GM18867 (cell line): ENCODE measurements around the gene SDR9C7.
"Not testable (repeated sequence)": the region's sequence is repeated elsewhere in the genome, so short reads cannot be mapped to it uniquely, and the experiment has no call there.

Experiments
- ATAC-seq: cut with Tn5 transposase; IDR thresholded peaks from one replicate; pipeline ENCODE4 v1.9.1; 2021; ENCODE audit warnings: mild to moderate bottlenecking, moderate library complexity; ENCODE audit not compliant: unreplicated experiment

SDR9C7 gene

DNA sequence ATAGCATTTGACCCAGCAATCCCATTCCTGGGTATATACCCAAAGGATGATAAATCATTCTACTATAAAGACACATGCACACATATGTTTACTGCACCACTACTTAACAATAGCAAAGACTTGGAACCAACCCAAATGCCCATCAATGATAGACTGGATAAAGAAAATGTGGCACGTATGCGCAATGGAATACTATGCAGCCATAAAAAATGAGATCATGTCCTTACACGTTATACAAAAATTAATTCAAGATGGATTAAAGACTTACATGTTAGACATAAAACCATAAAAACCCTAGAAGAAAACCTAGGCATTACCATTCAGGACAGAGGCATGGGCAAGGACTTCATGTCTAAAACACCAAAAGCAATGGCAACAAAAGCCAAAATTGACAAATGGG lies 16.1 kb downstream of the SDR9C7 start:
- not testable (repeated sequence) for ATAC-seq

DNA sequence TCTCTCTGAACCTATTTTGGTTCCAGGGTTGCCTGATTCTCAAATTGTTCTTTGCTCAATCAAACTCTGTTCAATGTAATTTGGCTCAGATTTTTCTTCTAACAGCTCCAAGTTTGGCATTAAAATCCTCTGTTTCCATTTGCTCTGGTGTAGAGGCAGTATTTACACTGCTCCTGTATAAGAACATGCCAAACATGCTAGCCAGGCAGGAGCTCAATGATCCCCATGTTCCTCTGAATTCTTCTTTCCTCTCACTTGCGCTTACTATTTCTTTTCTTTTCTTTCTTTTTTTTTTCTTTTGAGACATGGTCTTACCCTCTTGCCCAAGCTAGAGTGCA lies 17.2 kb downstream of the SDR9C7 start:
- no peak for ATAC-seq

DNA sequence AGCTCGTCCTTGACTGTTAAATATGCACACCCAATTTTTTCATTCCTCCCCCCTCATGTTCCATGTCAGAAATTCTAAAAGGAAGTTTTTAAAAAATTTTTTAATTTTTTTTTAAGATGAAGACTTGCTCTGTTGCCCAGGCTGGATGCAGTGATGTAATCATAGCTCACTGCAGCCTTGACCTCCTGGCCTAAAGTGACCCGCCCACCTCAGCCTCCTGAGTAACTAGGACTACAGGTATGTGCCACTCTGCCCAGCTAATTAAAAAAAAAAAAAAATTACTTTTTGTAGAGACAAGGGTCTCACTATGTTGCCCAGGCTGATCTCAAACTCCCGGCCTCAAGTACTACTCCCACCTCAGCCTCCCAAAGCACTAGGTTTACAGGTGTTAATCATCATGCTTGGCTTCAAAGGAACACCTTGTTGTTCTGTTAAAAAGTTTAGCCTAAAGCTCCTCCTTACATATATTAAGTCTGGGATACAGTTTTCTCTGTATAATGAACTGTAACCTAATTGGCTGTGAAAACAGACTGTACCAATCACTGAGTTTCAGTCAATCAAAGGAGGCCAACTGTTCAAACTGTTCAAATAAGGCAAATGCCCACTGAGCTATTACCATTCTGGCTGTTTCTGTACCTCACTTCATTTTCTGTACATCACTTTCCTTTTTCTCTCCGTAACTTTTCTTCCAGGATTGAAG lies 17.8 kb downstream of the SDR9C7 start:
- ATAC-seq = no peak

DNA sequence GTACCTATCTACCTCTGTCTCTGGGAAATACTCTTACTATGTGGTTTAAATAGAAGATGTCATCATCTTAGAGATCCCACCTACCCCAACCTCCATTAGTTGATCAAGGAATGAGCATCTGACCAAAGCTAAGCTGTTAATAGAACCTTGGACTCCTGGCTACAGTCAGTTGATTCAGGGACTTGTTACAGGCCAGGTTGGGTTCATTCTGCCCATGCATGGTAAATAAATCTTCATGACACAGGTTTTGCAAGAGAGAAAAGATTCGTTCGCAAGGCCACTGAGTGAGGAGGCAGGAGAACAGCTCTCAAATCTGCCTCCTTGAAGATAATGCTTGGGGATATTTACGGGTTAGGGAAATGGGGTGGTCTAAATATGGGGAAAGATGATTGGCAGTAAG lies 19.5 kb downstream of the SDR9C7 start:
- no peak for ATAC-seq

DNA sequence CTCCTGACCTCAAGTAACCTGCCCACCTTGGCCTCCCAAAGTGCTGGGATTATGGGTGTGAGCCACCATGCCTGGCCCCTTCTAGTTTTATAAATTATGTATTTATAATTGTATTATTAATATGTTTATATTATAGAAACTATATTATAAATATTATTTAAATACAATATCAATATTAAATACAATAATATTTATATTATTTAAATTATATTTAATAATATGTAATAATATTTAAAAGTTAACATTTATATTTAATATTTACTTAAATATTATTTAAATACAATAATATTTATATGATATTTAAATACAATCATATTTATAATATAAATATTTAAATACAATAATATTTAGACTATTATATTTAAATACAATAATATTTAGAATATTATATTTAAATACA lies 20.0 kb downstream of the SDR9C7 start:
- ATAC-seq = no peak

DNA sequence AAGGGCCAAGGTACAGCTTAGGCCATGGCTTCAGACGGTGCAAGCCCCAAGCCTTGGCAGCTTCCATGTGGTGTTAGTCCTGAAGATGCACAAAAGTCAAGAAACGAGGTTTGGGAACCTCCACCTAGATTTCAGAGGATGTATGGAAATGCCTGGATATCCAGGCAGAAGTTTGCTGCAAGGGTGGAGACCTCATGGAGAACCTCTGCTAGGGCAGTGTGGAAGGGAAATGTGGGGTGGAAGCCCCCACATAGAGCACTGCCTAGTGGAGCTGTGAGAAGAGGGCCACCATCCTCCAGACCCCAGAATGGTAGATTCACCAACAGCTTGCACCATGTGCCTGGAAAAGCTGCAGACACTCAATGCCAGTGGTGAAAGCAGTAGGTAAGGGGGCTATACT lies 24.8 kb downstream of the SDR9C7 start:
- not testable (repeated sequence) for ATAC-seq

DNA sequence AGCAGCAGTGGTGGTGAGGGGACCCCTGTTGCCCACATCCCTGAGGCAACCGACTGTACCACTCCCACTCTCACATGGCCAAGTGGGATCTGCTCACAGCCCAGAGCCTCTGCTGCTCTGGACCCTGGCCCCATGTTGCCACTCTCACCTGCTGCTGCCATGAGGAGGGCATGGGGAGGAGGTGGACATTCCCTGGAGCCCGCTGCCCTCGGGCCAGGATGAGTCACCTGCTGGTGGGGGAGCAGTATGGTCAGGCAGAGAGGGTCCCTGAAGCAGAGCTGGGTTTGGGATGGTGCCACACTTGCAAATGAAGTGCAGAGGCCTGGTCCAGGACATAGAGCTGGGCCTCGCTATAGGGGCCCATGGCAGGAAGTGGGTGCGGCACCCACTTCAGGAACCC lies 26.1 kb downstream of the SDR9C7 start:
- no peak for ATAC-seq

DNA sequence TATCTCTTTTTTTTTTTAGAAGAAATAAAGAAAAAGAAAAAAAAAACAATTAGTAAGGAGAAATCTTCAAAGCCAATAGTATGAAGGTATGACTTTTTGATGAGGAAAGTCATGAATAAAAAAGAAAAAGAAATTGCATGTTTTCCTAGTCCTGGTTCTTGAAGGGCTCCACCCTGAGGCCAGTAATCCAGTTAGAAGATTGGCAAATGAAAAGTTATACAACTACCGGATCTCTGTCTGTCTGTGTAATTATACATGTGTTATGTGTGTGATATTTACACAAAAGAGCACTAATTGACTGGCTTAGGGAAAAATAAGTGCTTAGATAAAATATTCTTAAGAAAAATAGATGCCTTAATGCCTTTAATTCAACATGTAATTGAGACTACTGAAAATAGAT lies 28.4 kb downstream of the SDR9C7 start:
- ATAC-seq = no peak

DNA sequence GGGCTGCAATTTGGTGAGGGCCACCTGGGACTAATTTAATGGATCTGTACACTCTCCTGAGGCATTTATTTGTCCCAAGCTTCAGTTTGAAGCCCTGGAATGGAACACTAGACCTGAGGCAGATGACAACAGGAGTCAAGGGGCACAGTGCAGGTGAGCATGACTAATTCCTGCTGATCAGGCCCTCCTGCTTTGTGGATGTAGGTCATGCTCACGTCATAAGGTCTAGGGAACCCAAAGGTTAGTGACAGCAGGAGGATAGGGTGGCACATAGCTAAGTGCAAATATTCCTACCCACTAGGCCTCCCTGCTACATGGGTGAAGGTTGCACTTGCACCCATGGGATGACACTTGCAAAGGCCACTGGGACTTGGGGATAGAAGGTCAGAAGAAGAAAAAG lies 30.8 kb downstream of the SDR9C7 start:
- no peak for ATAC-seq

DNA sequence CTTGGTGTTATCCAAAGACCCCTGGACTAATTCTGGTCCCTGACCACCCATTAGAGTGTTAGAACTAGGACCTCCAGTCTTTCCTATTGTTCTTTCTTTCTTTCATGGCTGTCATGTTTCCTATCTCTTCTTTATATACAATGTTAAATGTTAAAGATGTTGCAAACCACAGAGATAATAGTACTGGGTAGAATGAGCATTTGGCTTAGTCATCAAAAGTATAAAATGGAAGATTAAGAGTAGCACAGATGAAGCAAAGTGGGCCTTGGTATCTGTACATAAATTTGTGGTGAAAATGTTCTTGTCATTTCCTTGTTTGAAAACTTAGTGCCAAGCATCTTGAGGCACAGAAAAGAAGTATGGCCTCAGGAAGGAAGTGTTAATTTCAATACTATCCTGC lies 32.9 kb downstream of the SDR9C7 start:
- not testable (repeated sequence) for ATAC-seq

DNA sequence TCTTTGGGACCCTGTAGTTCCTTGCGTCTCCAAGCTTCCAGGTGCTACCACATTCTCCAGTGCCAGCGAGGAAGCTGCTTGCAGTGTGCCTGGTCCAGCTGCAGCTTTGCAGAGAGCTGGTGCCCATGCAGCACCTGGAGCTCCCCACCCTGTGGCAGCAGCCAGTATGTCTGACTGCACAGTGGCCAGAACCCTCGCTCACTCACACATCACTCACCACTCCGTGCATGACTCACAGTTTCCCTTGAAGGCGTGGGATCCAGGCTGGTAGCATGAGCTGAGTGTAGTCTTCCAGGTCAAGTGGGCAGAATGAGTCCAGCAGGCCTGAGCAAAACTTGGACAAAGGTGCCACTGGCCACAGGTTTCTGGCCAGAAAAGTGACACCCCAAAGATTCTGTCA lies 33.6 kb downstream of the SDR9C7 start:
- no peak for ATAC-seq

DNA sequence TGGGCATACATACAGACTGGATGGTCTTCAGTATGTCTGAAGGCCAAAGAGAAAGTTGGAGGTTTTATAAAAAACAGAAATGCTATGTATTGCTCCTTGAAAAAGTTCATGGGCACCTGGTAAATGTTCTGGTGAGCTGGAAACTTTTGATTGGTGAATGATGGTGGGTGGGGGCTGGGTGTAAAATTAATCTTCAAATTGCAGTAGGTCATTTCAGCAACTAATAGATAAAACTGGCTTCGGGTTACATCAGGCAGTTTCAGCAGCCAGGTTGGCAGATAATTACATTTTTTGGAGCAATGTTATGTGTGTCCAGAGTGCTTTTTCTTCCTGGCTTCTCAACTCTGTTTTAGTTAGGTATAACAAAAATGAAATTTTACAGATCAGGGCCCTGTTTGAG lies 35.3 kb downstream of the SDR9C7 start:
- no peak for ATAC-seq

DNA sequence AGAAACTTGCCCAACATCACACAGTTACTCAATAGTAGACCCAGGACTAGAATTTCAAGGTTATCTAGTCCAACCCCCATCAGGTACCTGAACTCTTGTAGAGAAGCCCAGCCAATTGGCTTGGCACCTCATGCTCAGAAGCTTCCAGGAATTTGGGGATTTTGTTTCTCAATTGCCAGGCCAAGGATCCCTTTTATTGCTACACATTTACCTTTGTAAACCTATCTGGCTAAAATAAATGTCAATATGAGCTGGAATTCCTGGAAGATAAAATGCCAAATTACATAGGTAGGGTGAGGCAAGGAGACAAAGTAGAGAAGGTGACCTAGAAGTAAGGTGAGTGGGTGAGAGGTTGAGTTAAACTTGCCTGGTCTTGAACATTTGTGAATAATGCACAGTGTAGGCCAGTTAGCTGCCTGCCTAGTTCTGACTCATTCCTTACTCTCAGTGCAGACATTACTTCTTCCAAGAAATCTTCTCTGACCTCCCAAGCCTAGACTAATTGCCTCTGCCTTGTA lies 36.3 kb downstream of the SDR9C7 start:
- ATAC-seq = no peak

DNA sequence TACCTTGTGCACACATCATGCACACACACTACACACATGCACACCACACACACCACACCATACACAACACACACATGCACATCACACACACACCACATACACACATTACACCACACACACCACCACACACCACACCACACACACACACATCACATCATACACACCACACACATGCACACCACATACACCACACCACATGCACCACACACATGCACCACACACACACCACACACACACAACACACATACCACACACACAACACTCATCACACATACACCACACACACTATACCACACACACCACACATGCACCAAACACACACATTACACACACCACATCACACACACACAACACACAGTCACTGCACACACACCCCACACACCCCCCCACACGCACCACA lies 38.1 kb downstream of the SDR9C7 start:
- ATAC-seq = no peak

DNA sequence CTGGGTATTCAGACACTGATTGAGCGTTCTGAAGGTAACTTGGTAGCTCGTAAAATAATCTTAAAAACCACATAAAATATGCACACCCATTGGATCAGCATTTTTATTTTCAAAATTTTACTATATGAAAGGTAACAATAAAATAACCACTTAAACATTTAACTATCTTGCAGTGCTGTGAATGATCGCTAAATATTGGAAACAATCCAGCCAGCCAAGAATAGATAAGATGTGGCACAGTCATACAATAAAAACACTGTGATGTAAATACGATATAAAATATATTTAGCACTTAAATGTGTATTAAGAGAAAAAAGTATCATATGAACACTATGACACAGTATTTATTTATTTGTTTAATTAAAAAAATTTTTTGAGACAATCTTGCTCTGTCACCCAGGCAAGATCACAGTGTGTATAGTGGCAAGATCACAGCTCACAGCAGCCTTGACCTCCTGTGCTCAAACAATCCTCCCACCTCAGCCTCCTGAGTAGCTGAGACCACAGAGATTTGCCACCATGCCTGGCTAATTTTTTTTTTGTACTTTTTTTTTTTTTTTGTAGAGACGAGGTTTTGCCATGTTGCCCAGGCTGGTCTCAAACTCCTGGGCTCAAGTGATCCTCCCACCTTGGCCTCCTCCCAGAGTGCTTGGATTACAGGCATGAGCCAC lies 39.4 kb downstream of the SDR9C7 start:
- ATAC-seq = no peak

DNA sequence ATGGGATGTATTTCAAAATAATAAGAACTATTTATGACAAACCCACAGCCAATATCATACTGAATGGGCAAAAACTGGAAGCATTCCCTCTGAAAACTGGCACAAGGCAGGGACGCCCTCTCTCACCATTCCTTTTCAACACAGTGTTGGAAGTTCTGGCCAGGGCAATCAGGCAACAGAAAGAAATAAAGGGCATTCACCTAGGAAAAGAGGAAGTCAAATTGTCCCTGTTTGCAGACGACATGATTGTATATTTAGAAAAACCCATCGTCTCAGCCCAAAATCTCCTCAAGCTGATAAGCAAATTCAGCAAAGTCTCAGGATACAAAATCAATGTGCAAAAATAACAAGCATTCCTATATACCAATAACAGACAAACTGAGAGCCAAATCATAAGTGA lies 42.3 kb downstream of the SDR9C7 start:
- not testable (repeated sequence) for ATAC-seq

DNA sequence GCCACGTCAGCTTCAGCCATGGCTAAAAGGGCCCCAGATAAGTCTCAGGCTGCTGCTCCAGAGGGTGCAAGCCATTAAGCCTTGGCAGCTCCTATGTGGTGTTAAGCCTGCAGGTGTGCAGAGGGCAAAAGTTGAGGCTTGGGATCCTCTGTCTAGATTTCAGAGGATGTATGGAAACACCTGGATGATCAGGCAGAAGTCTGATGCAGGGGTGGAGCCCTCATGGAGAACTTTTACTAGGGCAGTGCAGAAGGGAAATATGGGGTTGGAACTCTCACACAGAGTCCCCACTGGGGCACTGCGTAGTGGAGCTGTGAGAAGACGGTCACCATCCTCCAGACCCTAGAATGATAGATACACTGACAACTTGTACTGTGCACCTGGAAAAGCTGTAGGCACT lies 47.9 kb downstream of the SDR9C7 start:
- ATAC-seq = no peak

DNA sequence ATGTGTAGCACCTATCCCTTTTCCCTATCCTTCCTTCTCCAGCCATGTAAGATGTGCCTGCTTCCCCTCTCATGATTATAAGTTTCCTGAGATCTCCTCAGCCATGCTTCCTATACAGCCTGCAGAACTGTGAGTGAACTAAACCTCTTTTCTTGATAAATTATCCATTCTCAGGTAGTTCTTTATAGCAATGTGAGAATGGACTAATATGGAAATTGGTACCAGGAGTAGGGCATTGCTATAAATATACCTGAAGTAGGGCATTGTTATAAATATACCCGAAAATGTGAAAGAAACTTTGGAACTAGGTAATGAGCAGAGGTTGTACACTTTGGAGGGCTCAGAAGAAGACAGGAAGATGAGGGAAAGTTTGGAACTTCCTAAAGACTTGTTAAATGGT lies 48.9 kb downstream of the SDR9C7 start:
- no peak for ATAC-seq

DNA sequence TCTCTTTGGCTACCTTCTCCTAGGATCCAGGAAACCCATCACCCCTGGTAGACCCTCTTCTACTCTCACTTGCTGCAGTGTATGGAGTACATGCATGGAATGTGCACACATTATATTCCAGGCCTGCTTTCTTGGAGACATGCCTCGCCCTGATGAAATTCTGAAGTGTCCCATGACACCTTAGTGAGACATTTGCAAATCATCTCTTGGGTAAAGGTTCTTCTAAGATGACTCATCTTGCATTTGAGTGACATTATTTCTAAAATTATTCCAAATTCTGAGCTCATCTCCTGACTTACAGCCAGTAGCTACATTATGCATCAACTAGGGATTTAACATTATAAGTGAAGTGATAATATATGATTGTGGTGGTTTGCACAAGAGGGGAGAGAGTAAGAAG lies 49.8 kb downstream of the SDR9C7 start:
- no peak for ATAC-seq

DNA sequence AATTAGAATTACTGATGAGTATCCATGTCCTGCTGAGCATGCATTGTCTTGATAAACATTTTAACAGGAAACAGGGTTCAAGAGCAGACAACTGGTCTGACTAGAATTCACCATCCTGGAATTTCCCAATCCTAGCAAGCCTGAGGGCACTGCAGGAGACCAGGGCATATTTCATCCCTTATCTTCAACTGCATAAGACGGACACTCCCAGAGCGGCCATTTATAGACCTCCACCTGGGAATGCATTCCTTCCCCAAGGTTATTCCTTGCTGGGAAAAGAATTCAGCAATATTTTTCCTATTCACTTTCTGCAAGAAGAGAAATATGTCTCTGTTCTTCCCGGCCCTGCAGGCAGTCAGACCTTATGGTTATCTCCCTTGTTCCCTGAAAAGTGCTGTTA lies 51.8 kb downstream of the SDR9C7 start:
- not testable (repeated sequence) for ATAC-seq

DNA sequence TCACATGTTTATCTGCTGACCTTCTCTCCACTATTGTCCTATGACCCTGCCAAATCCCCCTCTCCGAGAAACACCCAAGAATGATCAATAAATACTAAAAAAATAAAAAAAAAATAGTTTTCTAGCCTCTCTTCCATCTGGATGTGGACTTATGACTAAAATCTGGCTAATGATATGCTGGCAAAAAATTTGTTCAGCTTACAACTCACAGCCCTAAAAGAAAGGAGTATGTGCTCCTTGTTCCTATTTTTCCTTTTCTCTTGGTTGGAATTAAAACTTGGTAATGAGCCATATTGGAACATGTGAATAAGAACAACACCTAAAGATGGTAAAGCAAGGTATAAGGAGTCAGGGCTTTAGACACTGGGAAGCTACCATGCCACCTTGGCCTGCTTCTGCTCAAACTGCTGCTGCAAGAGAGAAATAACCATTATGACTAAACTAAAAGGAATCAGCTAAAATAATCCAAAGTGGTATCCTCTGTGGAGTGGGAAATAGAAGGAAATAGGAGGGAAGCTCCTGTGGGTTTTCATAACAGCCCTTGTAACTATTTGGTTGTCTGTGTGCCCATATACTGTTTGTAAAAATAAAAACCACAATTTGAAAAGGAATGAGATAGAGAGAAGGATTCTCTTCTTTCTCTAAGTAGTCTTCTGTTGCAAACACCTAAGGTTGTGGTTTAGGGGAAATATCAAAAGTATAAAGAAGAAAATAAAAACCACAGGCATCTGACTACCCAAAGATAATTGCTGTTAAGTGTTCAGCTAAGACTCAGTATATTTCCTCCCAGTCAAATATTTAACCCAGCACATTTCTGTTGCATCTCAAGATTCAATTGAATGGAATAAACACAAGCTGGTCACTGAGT lies 53.8 kb downstream of the SDR9C7 start:
- ATAC-seq = no peak
